Right lobe of liver (tissue), 6 donors: ENCODE measurements around the gene UBE2E2. TPM values are rescaled to one million over a fixed set of nuclear protein-coding genes. Genes with fewer than 3 reads are reported as not detected.
A peak's percentile ranks its signal among the peaks of the same experiment; 100 is the strongest.

Experiments
- ATAC-seq, 4 donors: fragments of 200-7000 bp; cut with Tn5 transposase; one replicate each; pipeline ENCODE4 v1.9.1; 2020; ENCODE audit warnings: mild to moderate bottlenecking in 4 of 4, moderate library complexity in 4 of 4
- DNase-seq, 3 donors: peaks; one replicate each; pipeline ENCODE4 v3.0.0-alpha.2; 2020
- H3K27ac ChIP-seq, 3 donors: fragments of 200-600 bp; one replicate each; pipeline ENCODE4 v1.8.0; 2022
- H3K27me3 ChIP-seq, 2 donors: fragments of 200-600 bp; one replicate each; pipeline ENCODE4 v1.8.0; 2022
- H3K36me3 ChIP-seq, 4 donors: fragments of 200-600 bp; sonication (generic) in 1 of 4; one replicate each; pipeline versions ENCODE4 v1.5.1 to v1.8.0; 2017 to 2022; ENCODE audit warnings: control low read depth in 1 of 4
- H3K4me1 ChIP-seq, 4 donors: fragments of 200-600 bp; sonication (generic) in 1 of 4; one replicate each; pipeline versions ENCODE4 v1.5.1 to v1.8.0; 2017 to 2022; ENCODE audit warnings: control low read depth in 1 of 4
- H3K4me3 ChIP-seq, 3 donors: fragments of 200-600 bp; one replicate each; pipeline ENCODE4 v1.8.0; 2022
- H3K9me3 ChIP-seq, 4 donors: fragments of 200-600 bp; sonication (generic) in 1 of 4; one replicate each; pipeline versions ENCODE4 v1.5.1 to v1.8.0; 2017 to 2022; ENCODE audit warnings: control low read depth in 1 of 4
- CTCF ChIP-seq, 4 donors: fragments of 200-600 bp in 3 of 4; fragments of 450-650 bp in 1 of 4; IDR thresholded peaks; one replicate each; pipeline versions ENCODE4 v1.5.1 to v1.8.0; 2016 to 2022; ENCODE audit warnings: antibody characterized with exemption in 4 of 4, mild to moderate bottlenecking in 2 of 4
- POLR2A ChIP-seq: fragments of 450-650 bp; IDR thresholded peaks from one replicate; pipeline ENCODE4 v1.6.1; 2017; ENCODE audit warnings: antibody characterized with exemption, mild to moderate bottlenecking
- whole genome bisulfite sequencing: methylation state at CpG from one replicate; pipeline ENCODE4 v1.1.6; 2018; ENCODE audit warnings: low coverage, low lambda C conversion rate; ENCODE audit not compliant: insufficient coverage; ENCODE audit errors: missing lambda C conversion rate; 5-methylcytosine and 5-hydroxymethylcytosine counted together
- intact Hi-C, 2 donors: fragments of 100-400 bp; cut with DNase I; formaldehyde crosslinking; loops; one replicate each; pipeline versions ENCODE4 v1.11.2 to v1.14.1; 2022
- total RNA-seq, 6 experiments: library from RNA; depleted of rRNA in 2 of 6; stranded (reverse); fragments of >200 nt in 2 of 6; fragmentation: NEBNext Ultra II Directional in 3 of 6; extraction: Animal tissue kit (Norgen Biotek cat#: 25700) in 3 of 6; gene quantifications; one replicate each; pipeline versions ENCODE4 v1.1.0 to v1.2.4, GENCODE V29; 2016 to 2023
- donor health status: DM: no; HTN: yes; CAD: no.
- donor health status: DM: no; HTN: no; CAD: no.
- donor health status: DM: no; HTN: no; CAD: no.
- donor health status: DM: no; HTN: yes; CAD: no.
- donor health status: DM: no; HTN: yes; CAD: no.

The UBE2E2 gene
- total RNA-seq, 6 experiments from 2014 or later: 17.2 to 29.1 (median 18.1) TPM

- Histone ChIP-seq H3K9me3 (no peaks in the 10 kb centered on the region), H3K36me3 (no peaks in the 10 kb centered on the region), H3K4me3 (no peak overlapping the region), H3K4me1 (peaks cover 0 to 12% (median 3%) of the 10 kb centered on the region in 4 donors), H3K27ac (no peak overlapping the region), H3K27me3 (no peaks in the 10 kb centered on the region)
- intact Hi-C loops: no loop called here
- DNase-seq (no peak), ATAC-seq (no peak)
- TF ChIP-seq CTCF (IDR thresholded peaks at IDR 0.05) (no peak), POLR2A (no peak)
- 68% methylated on average over 5 of the region's 5 CpGs for WGBS
Observed at GRCh38 chr3:23217872-23218554, 14.9 kb downstream of the UBE2E2 start.

DNA sequence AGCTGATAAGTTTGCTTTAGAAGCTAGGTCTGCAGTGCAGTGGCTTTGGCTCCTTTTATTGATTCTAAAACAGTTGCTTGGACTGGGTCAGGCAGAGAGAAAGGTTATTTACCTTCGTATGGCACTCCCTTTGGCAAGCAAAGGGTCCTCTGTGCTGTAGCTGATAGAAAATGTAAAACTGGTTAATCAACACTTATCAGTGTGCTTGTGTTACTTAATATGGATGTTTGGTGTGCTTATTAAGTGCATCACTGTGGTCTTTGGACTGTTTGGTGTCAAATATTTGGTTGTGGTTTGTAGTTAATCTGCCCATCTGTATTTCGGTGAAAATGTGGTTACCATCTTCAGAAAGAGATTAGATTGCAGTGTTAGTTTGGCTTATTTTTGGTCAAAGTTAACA lies 16.0 kb downstream of the UBE2E2 start:
- H3K9me3 ChIP-seq: no peaks in the 10 kb centered on the region
- peaks cover 0 to 12% (median 3%) of the 10 kb centered on the region in 4 donors for H3K4me1 ChIP-seq
- no peak overlapping the region for H3K4me3 ChIP-seq
- TF ChIP-seq CTCF (IDR thresholded peaks at IDR 0.05) (no peak), POLR2A (no peak)
- H3K27ac ChIP-seq: no peak overlapping the region
- intact Hi-C loops: no loop called here
- DNase-seq (no peak), ATAC-seq (peak; percentile 79 to 91 (median 88))
- WGBS: 20% methylated on average over 2 of the region's 2 CpGs
- no peaks in the 10 kb centered on the region for H3K36me3 ChIP-seq
- H3K27me3 ChIP-seq: no peaks in the 10 kb centered on the region

DNA sequence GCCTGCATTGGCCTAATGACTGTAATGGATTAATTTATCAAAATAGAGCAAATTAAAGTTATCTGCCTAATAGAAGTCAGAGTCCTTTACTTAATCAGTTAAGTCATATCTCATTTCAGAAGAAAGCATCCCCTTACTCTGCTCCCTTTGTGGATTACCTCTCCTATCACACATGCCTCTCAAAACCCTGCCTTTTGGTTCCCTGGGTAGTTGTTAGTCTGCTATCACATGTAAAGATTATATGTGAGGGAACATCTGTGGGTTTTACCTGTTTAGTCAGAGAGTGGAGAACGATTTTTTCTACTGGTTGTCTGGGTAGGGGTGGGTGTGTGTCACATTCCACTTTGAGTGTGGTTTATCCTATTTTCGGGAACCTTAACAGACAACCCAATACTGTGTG lies 16.4 kb downstream of the UBE2E2 start:
- Histone ChIP-seq H3K27me3 (no peaks in the 10 kb centered on the region), H3K9me3 (no peaks in the 10 kb centered on the region), H3K36me3 (no peaks in the 10 kb centered on the region), H3K4me1 (peaks cover 0 to 12% (median 3%) of the 10 kb centered on the region in 4 donors), H3K27ac (no peak overlapping the region), H3K4me3 (no peak overlapping the region)
- DNase-seq: no peak
- peak in 2 of 4 donors; percentile 26 to 27 for ATAC-seq
- 43% methylated on average over 2 of the region's 2 CpGs for WGBS
- intact Hi-C loops: no loop called here
- TF ChIP-seq POLR2A: no peak
- no peak for TF ChIP-seq CTCF (IDR thresholded peaks at IDR 0.05)

DNA sequence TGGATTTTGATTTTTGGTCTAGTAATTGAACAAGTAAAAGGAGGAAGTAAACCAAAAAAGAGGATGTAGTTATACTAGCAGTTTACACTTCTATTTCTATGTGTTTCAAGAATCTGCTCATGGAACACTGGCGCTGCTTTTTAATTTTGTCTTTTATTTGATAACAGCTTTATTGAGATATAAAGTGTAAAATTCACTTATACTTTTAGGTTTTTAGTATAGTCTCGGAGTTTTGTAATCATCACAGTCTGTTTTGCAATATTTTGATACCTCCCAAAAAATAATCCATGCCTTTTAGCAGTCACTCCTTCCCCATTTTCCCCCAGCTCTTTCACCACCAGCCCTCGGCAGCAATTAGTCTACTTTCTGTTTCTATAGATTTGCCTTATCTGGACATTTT lies 18.0 kb downstream of the UBE2E2 start:
- DNase-seq (no peak), ATAC-seq (peak in 2 of 4 donors; percentile 36 to 46)
- Histone ChIP-seq H3K27ac (no peak overlapping the region), H3K27me3 (no peaks in the 10 kb centered on the region), H3K36me3 (no peaks in the 10 kb centered on the region), H3K4me1 (peaks cover 0 to 12% (median 3%) of the 10 kb centered on the region in 4 donors), H3K9me3 (no peaks in the 10 kb centered on the region), H3K4me3 (no peak overlapping the region)
- no peak for TF ChIP-seq POLR2A
- no peak for TF ChIP-seq CTCF (IDR thresholded peaks at IDR 0.05)
- intact Hi-C loops: no loop called here
- WGBS: 40% methylated on average over 3 of the region's 3 CpGs
